ENCODE data around the gene PLA2G15. TPM values are rescaled to one million over a fixed set of nuclear protein-coding genes. Genes with fewer than 3 reads are reported as not detected.

The PLA2G15 gene
- total and polyA plus RNA-seq, 2 of the 13 experiments (the other 11 are each of a cell fraction or from before 2014, with no cell fraction given) = 14.4 to 23.7 TPM

DNA sequence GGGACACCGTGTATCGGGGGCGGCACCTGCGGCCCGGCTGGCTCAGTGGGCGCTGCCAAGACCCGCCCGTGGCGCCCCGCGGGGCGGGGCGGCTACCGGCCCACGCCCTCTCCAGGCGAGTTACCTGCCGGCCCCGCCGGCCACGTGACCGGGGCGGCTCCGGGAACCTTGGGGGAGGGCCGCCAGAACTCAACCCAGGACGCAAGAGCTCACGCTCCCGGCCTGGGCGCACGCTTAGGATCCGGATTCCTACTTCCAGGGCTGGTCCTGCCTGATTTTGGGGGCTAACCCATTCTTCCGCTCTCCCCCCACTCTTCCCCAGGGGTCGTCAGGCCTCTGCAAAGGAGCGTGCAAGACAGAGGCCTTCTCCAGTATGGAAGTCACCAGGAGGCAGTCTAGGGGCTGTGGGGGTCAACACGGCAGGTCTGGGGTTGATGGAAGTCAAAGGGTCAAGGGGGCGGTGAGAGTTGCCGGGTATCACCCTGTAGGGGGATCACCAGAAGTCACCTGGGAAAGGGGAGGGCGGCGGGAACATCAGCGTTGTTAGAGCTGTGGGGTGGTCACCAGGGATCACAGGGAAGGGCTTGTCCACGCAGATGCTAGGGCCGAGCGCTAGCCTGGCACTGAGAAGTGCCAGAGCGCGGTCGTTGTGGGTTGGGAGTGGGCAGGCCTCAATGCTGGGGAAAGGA, 8.9 kb upstream of the PLA2G15 start (continued):
- TF ChIP-seq AKNA (CRISPR knock-in tag; IDR thresholded peaks at IDR 0.05; ENCODE audit: borderline replicate concordance) = no peak
- no peak for TF ChIP-seq ZNF552 (CRISPR knock-in tag; IDR thresholded peaks at IDR 0.05; ENCODE audit: borderline replicate concordance)
- TF ChIP-seq ZNF772 (CRISPR knock-in tag; IDR thresholded peaks at IDR 0.05) = no peak
- TF ChIP-seq ZNF589 (CRISPR knock-in tag; conservative IDR thresholded peaks at IDR 0.05) = peak; percentile 72; the same call in 1 of the 2 replicates
- TF ChIP-seq, protein P1, sequence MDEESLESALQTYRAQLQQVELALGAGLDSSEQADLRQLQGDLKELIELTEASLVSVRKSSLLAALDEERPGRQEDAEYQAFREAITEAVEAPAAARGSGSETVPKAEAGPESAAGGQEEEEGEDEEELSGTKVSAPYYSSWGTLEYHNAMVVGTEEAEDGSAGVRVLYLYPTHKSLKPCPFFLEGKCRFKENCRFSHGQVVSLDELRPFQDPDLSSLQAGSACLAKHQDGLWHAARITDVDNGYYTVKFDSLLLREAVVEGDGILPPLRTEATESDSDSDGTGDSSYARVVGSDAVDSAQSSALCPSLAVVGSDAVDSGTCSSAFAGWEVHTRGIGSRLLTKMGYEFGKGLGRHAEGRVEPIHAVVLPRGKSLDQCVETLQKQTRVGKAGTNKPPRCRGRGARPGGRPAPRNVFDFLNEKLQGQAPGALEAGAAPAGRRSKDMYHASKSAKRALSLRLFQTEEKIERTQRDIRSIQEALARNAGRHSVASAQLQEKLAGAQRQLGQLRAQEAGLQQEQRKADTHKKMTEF (CRISPR knock-in tag; IDR thresholded peaks at IDR 0.05) = no peak; the same call in 1 of the 2 replicates
- TF ChIP-seq ZNF567 (CRISPR knock-in tag; IDR thresholded peaks at IDR 0.05; ENCODE audit: borderline replicate concordance) = peak; percentile 36; the same call in 1 of the 2 replicates
- TF ChIP-seq TEAD3 (CRISPR knock-in tag; optimal IDR thresholded peaks at IDR 0.05; ENCODE audit: borderline replicate concordance) = no peak
- TF ChIP-seq ZNF749 (CRISPR knock-in tag; IDR thresholded peaks at IDR 0.05; ENCODE audit: borderline replicate concordance) = peak; percentile 44; the same call in 1 of the 2 replicates
- TF ChIP-seq, protein P2, sequence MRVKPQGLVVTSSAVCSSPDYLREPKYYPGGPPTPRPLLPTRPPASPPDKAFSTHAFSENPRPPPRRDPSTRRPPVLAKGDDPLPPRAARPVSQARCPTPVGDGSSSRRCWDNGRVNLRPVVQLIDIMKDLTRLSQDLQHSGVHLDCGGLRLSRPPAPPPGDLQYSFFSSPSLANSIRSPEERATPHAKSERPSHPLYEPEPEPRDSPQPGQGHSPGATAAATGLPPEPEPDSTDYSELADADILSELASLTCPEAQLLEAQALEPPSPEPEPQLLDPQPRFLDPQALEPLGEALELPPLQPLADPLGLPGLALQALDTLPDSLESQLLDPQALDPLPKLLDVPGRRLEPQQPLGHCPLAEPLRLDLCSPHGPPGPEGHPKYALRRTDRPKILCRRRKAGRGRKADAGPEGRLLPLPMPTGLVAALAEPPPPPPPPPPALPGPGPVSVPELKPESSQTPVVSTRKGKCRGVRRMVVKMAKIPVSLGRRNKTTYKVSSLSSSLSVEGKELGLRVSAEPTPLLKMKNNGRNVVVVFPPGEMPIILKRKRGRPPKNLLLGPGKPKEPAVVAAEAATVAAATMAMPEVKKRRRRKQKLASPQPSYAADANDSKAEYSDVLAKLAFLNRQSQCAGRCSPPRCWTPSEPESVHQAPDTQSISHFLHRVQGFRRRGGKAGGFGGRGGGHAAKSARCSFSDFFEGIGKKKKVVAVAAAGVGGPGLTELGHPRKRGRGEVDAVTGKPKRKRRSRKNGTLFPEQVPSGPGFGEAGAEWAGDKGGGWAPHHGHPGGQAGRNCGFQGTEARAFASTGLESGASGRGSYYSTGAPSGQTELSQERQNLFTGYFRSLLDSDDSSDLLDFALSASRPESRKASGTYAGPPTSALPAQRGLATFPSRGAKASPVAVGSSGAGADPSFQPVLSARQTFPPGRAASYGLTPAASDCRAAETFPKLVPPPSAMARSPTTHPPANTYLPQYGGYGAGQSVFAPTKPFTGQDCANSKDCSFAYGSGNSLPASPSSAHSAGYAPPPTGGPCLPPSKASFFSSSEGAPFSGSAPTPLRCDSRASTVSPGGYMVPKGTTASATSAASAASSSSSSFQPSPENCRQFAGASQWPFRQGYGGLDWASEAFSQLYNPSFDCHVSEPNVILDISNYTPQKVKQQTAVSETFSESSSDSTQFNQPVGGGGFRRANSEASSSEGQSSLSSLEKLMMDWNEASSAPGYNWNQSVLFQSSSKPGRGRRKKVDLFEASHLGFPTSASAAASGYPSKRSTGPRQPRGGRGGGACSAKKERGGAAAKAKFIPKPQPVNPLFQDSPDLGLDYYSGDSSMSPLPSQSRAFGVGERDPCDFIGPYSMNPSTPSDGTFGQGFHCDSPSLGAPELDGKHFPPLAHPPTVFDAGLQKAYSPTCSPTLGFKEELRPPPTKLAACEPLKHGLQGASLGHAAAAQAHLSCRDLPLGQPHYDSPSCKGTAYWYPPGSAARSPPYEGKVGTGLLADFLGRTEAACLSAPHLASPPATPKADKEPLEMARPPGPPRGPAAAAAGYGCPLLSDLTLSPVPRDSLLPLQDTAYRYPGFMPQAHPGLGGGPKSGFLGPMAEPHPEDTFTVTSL (CRISPR knock-in tag; IDR thresholded peaks at IDR 0.05; ENCODE audit: borderline replicate concordance) = 0 out of 2 replicates have a peak, but pooled peaks have one; percentile 56
- no peak for TF ChIP-seq PBX2 (CRISPR knock-in tag; IDR thresholded peaks at IDR 0.05)
- no peak for TF ChIP-seq HNF4G (IDR thresholded peaks at IDR 0.05; ENCODE audit: borderline replicate concordance, low read depth, low read length)
- TF ChIP-seq HNF4G (CRISPR knock-in tag; IDR thresholded peaks at IDR 0.05; ENCODE audit: borderline replicate concordance, low read depth) = no peak; the same call in 1 of the 2 replicates
- TF ChIP-seq ZNF510 (CRISPR knock-in tag; IDR thresholded peaks at IDR 0.05; ENCODE audit: low read depth) = 0 out of 2 replicates have a peak, but pooled peaks have one; percentile 43
- TF ChIP-seq, protein P3, sequence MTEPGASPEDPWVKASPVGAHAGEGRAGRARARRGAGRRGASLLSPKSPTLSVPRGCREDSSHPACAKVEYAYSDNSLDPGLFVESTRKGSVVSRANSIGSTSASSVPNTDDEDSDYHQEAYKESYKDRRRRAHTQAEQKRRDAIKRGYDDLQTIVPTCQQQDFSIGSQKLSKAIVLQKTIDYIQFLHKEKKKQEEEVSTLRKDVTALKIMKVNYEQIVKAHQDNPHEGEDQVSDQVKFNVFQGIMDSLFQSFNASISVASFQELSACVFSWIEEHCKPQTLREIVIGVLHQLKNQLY (CRISPR knock-in tag; IDR thresholded peaks at IDR 0.05) = peak; percentile 37; the same call in 1 of the 2 replicates

All from HepG2 (cell line).